Activated CD8-positive, alpha-beta memory T cell treated with anti-CD3 and anti-CD28 coated beads for 1 hour (primary cell): ENCODE results near the gene DLG2.

Source experiments
- DNase-seq, 2 donors: peaks; one replicate each; pipeline ENCODE4 v3.0.0-alpha.2; 2020; ENCODE audit warnings: low read depth in 1 of 2; ENCODE audit errors: extremely low read depth in 1 of 2

DLG2 gene

DNA sequence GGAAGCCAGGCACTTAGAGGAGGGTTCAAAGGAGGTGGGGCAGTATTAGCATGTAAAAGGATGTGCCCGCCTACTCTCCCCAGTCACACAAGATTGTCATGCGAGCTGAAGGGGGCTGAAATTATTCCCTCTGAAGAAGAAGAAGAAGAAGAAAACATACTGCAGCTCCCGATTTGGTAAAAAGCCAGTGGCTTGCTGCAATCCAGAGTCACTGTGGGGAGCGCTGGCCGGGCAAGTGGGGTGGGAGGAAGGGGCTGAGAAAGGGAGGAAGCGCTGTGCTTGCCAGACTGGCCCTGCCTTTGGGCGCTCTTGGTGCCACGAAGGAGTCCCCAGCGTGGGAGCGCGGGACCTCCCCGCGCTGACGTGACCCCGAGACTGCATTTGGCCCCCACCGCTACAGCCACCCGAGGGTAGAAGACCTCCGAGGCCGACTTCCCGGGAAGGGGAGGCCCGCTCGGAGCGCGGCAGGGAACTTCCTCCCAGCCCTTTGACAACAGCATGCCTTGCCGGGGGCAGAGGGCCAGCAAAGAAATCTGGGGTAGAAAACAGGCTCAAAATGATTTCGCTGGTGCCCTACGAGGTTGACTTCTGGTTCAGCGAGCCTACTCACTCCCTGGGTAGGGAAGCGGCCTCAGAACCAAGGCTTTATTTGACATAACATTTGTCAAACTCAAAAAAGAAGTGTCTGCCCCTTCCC, 906.3 kb downstream of the DLG2 start:
- DNase-seq, result no peak

DNA sequence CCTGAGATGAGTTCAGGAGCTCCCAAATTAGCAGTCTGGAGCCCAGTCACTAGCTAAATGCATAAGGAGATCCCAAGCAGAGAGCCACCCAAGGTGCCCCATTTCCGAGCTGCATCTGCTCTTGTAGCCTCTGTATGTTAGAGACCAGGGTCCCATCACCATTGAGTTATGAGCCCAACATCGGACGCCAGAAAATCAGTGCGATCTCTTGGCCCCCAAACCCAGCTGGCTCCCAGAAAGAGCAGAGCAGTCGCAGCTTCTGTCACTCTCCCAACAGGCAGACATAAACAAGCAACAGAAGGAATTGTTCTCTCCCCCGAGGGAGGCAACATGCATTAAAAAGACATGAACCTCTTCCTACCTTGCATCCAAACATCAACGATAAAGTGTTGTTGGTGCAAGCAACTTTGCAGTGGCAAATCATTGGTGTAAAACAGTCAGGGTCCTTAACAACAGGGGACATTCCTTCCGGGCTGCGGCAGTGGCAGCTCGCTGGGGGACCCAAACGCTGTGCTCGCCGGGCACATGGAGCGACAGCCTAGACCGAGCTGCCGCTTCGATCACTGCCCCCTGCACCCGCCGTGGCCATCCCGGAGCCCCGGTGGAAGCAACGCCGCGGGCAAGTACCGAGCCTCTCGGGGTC, 907.1 kb downstream of the DLG2 start:
- no peak for DNase-seq

DNA sequence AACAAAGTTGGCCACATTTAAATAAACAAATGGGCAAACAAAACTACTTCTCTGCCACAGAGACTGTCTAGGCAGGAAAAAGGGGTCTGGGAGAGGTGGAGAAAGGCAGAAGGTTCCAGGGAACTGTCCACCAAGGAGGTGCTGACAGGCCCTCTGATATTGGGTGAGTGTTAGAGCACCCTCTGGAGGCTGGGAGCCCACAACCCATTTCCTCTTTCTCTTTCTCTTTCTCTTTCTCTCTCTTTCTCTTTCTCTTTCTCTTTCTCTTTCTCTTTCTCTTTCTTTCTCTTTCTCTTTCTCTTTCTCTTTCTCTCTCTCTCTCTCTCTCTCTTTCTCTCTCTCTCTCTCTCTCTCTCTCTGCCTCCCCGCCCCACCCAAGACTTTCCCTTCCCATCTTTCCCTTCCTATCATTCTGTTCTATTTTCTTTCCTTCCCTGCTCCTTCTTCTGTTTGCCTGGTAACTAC, 912.8 kb downstream of the DLG2 start:
- no peak for DNase-seq

GRCh38 chr11:84691830-84692229, 935.3 kb downstream of the DLG2 start:
- DNase-seq, result no peak

- no peak for DNase-seq
Observed at GRCh38 chr11:84687433-84687832, 939.7 kb downstream of the DLG2 start.

DNA sequence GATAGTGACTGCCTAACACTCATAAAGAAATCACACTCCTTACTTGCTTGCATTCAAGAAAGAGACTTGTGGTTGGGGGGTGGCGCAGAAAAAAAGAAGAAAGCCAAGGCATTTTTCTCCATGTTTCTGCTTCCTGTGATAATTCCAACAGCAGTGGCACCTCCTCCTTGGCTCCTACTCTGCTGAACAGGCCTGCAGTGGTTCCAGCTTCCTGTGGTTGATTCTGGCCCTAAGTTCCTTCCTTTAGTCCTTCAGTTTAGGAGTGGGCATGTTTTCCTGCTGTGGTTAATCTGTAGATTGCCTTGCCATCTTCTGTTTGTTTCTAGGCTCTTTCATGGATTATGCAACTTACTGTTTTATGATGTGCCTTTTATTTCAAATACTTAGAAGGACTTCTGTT, 940.4 kb downstream of the DLG2 start:
- no peak for DNase-seq

- DNase-seq, result no peak
Observed at GRCh38 chr11:84685976-84686375, 941.2 kb downstream of the DLG2 start.

- DNase-seq, result no peak
Observed at GRCh38 chr11:84685149-84685548, 942.0 kb downstream of the DLG2 start.

GRCh38 chr11:84681456-84681855, 945.7 kb downstream of the DLG2 start:
- no peak for DNase-seq

DNA sequence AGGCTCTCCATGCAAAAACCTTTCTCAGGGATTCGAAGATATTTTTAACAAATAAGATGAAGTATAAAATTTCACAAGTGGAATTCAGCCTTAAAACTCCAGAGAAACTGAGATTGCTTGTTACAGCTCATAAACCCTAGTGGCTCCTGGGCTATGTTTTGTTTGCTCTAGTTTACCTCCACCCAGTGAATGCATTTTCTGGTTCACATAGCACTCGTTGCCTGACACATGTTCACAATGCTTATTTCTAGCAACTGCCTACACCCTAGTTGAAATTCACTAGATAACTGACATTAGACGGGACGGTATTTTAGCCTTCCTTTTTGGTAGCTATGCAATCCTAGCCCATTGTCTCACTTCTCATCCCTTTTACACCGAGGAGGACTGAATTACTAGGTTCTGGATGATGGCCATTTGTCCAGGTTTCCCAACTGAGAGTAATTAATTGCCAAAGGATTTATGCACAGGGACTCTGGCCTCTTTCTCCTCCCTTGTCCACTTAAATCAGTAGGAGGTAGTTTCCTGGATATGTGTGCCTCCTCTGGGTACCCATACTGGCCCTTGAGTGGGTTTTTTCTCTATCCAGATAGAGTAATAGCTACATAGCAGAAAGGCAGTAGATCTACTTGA, 951.6 kb downstream of the DLG2 start:
- no peak for DNase-seq

DNA sequence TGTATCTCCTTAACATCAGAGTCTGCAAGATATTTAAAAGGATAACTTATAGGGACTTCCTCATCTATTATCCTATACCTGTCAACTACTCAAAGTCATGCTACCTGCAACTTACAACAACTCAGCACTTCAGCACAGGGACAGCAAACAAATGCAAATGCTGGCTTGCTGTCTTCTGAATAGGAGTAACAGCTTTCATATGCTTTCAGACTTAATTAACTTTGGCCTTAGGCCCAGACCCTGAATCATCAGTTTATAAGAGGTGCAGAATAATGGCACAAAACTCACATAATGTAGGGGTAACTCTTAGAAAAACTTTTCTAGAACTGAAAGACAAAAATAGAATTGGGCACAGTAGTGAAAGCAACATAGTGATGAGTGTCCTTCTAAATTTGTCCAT, 953.4 kb downstream of the DLG2 start:
- no peak for DNase-seq

- no peak for DNase-seq
Observed at GRCh38 chr11:84671325-84671999, 955.7 kb downstream of the DLG2 start.

DNA sequence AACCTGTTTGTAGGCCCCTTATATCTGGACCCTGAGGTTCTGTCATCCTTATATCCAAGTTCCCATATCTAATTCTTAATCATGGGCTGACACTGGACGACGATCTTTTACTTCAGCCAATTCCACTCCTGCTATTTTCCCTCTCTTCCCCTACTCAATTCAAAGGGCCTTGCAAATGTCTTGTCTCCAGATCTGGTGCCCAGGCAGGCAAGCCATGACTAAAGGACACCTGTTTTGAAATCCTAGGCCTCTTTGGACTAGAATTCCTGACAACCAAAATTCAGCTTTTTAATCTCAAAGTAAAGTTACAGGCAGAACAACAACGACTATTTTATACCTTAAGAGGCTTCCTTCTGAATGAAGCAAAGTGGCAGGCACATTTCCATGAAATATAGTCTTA, 963.4 kb downstream of the DLG2 start:
- DNase-seq, result no peak

GRCh38 chr11:84660257-84660977, 966.7 kb downstream of the DLG2 start:
- DNase-seq, result no peak

DNA sequence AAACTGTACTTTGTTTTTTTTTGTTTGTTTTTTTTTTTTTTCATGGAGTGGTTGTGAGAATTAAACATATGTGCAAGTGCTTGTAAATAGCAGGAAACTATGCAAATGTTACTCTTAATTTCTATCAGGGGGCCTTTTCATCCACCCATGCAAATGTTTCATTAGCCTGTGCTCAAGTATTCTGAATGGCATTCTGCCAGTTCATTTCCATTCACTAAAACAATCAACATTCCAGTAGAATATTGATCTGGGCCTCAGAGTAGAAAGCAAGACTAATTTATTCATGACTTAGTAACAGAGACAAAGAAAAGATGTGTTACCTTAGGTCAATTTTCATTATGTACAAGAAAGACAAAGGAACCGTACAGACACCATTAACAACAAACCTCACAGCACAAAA, 971.4 kb downstream of the DLG2 start:
- DNase-seq, result no peak

GRCh38 chr11:84648471-84648870, 978.7 kb downstream of the DLG2 start:
- no peak for DNase-seq

- no peak for DNase-seq
Observed at GRCh38 chr11:84645988-84646694, 981.0 kb downstream of the DLG2 start.

DNA sequence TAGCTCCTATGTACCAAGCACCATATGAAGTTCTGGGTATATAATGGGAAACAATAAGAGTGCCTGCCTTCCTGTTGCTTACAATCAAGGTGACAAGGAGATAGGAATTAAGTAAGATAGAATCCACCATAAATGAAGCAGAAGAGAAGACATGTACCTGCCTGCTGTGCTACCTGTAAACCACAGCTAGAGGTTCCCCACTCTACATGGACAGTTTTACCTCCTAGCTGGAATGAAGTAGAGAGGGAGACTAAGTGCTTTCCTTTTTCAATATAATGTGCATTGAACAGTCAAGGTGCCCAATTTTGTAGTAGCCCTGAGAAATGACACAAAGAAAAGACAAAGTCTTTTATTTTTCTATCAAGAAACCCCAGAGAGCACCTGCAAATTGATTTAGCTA, 984.6 kb downstream of the DLG2 start:
- DNase-seq, result no peak

- DNase-seq, result no peak
Observed at GRCh38 chr11:84634309-84634708, 992.8 kb downstream of the DLG2 start.

DNA sequence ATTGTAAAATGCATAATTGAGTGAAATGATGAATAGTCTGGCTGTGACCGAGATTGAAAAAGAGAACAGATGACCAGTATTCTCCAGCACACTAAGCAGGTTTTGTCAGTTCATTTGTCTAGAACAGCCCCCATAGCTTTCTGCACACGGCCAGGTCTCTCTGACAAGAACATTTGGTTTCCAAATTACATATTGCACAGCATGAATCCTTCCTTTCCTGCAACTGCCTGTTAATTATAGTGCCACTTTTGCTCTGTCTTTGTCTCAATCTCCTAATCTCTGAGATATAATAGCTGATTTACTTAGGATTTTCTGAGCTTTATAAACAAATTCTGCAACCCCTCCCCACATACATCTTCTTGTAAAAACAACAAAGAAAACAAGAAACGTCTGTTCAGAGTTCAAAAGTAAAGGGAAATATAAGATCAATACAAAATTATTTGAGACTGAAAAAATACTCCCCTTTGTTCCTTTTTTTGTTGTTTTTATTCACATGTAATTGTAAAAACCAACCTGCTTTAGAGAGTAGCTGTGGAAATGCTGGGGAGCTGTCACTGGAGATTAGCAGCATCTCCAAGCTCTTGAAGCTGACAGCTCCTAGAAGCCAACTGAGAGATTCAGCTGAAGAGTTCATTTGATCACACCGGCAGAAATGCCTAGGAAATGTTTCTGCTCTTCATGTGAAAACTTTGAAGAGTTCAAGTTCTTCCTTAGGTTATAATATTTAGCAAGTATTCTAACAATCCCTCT, 998.1 kb downstream of the DLG2 start:
- DNase-seq, result no peak
